AG09319 (cell line): ENCODE results near the gene DZIP1.

Experiments used
- DNase-seq: peaks from one replicate; pipeline ENCODE4 v3.0.0-alpha.2; 2010; ENCODE audit warnings: low read depth; ENCODE audit errors: extremely low read depth
- CTCF ChIP-seq: IDR thresholded peaks from 2 replicates; pipeline ENCODE4 v1.5.1; 2011; ENCODE audit warnings: low read depth, mild to moderate bottlenecking, inconsistent platforms, low read length, moderate library complexity

Gene DZIP1

GRCh38 chr13:95596701-95597100 is 47.8 kb downstream of the DZIP1 start:
- no peak for TF ChIP-seq CTCF
- no peak for DNase-seq

GRCh38 chr13:95593462-95593861 is 51.0 kb downstream of the DZIP1 start:
- TF ChIP-seq CTCF, result no peak
- no peak for DNase-seq

- no peak for TF ChIP-seq CTCF
- no peak for DNase-seq
Measured at GRCh38 chr13:95588721-95589120, 55.8 kb downstream of the DZIP1 start.

DNA sequence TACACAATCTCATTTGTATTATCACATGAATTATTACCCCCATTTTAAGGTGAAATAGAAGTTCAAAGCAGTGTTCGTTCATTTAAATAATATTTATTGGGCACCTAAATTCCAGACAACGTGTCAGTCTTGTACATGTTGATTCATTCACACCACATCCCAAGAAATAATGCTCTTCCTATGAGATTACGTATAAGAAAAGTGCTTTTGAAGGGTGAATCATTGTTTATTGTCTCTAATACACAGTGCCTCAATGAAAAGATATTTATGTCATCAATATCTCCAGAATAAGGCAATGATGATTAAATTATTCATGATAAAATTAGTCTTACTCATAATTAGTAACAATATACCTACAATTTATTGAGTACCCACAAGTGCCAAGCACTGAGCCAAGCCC is 56.4 kb downstream of the DZIP1 start:
- DNase-seq, result no peak
- TF ChIP-seq CTCF, result no peak

GRCh38 chr13:95585867-95586266 is 58.6 kb downstream of the DZIP1 start:
- no peak for DNase-seq
- TF ChIP-seq CTCF, result no peak

DNA sequence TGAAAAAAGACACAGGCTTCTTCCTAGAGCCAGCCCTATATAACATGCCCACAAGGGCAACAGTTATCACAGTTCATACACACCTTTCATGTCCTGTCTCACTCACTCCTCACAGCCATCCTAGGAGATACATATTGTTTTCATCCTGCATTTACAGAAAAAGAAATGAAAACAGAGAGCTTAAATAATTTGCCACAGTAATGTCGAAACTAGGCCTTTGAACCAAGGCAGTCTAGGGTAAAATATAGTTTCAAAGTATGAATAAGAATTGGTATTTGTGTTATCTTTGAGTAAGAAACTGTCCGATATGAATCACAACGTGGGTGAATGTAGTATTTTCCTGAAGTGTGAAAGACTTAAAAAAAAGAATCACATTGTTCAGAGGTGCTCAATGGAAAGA is 65.2 kb downstream of the DZIP1 start:
- DNase-seq, result no peak
- no peak for TF ChIP-seq CTCF

DNA sequence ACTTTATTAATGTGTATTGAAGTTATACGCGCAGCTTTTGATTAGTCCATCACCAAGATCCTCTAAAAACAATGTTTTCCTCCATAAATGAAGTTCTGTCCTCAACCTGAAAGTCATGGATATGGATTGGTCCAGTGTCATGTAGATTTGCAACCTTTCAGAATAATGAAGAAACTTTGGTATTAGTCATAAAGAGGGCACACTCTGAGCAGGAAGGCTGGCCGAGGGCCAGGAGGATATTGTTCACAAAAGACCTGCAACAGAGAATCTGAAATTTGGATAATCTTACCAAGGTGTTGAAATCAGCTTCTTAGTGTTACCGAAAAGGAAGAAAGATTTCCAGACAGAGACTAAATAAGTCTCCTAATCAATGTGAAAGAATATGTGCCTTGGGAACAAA is 71.3 kb downstream of the DZIP1 start:
- no peak for DNase-seq
- no peak for TF ChIP-seq CTCF
